ENCODE results near the gene GLCCI1. TPM values are rescaled to one million over a fixed set of nuclear protein-coding genes. Genes with fewer than 3 reads are reported as not detected.

The GLCCI1 gene
- polyA plus RNA-seq, 1 donor (not counting 4 experiments of a cell fraction or from before 2014, with no cell fraction given) = 3.4 TPM

- no peaks in the 10 kb centered on the region for H4K20me1 ChIP-seq (ENCODE audit: control insufficient read depth, extremely low read depth, insufficient read depth, low read length)
- dilution Hi-C loops (cut with MboI; ENCODE audit: extremely low pct_ligation_motif_present, low sequenced_read_pairs) = no loop called here
- no peak for TF ChIP-seq CTCF (optimal IDR thresholded peaks at IDR 0.05 in 1 of 3, IDR thresholded peaks at IDR 0.05 in 1 of 3, conservative IDR thresholded peaks at IDR 0.05 in 1 of 3; ENCODE audit: extremely low read depth in 1 of 3, insufficient read depth in 2 of 3, low read length in 3 of 3)
- no peak for TF ChIP-seq EZH2 (IDR thresholded peaks at IDR 0.05; ENCODE audit: low read length)
- H3K9me3 ChIP-seq (ENCODE audit: control insufficient read depth, low read depth, low read length) = no peaks in the 10 kb centered on the region
- peaks cover 6% of the 10 kb centered on the region for H3K4me1 ChIP-seq (ENCODE audit: control insufficient read depth, extremely low read depth, insufficient read depth, low read length)
- no peaks in the 10 kb centered on the region for H3K36me3 ChIP-seq (ENCODE audit: control insufficient read depth in 2 of 2, extremely low read depth in 1 of 2, insufficient read depth in 2 of 2, low read length in 2 of 2)
- no peak for FAIRE-seq
- no peak overlapping the region for H3K9ac ChIP-seq (ENCODE audit: control insufficient read depth, extremely low read depth, insufficient read depth, low read length)
- no peak for DNase-seq (ENCODE audit: low read depth, low spot score)
- no peaks in the 10 kb centered on the region for H3K27me3 ChIP-seq (ENCODE audit: control insufficient read depth, extremely low read depth, insufficient read depth, low read length)
- no peak overlapping the region for H3K4me3 ChIP-seq (ENCODE audit: control insufficient read depth in 2 of 3, extremely low read depth in 1 of 3, insufficient read depth in 2 of 3, low read depth in 1 of 3, low read length in 3 of 3)
- no peak overlapping the region for H3K27ac ChIP-seq (ENCODE audit: control insufficient read depth, insufficient read depth, low read length)
- no peaks in the 10 kb centered on the region for H3K79me2 ChIP-seq (ENCODE audit: control insufficient read depth, insufficient read depth, low read length)
- H3K4me2 ChIP-seq (ENCODE audit: control insufficient read depth, extremely low read depth, insufficient read depth, low read depth, low read length) = no peak overlapping the region
- no peak overlapping the region for H2AFZ ChIP-seq (ENCODE audit: control insufficient read depth, low read length)
- no peaks in the 10 kb centered on the region for H3K9me1 ChIP-seq (ENCODE audit: control insufficient read depth, extremely low read depth, insufficient read depth, low read length)
These were observed 102.0 kb downstream of the GLCCI1 start for GRCh38 chr7:8070451-8071180.

- no peak for TF ChIP-seq EZH2 (IDR thresholded peaks at IDR 0.05; ENCODE audit: low read length)
- TF ChIP-seq CTCF (optimal IDR thresholded peaks at IDR 0.05 in 1 of 3, IDR thresholded peaks at IDR 0.05 in 1 of 3, conservative IDR thresholded peaks at IDR 0.05 in 1 of 3; ENCODE audit: extremely low read depth in 1 of 3, insufficient read depth in 2 of 3, low read length in 3 of 3) = no peak
- FAIRE-seq (no peak), DNase-seq (ENCODE audit: low read depth, low spot score) (no peak)
- H2AFZ ChIP-seq (ENCODE audit: control insufficient read depth, low read length) = no peak overlapping the region
- H3K9ac ChIP-seq (ENCODE audit: control insufficient read depth, extremely low read depth, insufficient read depth, low read length) = no peak overlapping the region
- no peaks in the 10 kb centered on the region for H3K9me3 ChIP-seq (ENCODE audit: control insufficient read depth, low read depth, low read length)
- dilution Hi-C loops (cut with MboI; ENCODE audit: extremely low pct_ligation_motif_present, low sequenced_read_pairs) = no loop called here
- no peaks in the 10 kb centered on the region for H3K36me3 ChIP-seq (ENCODE audit: control insufficient read depth in 2 of 2, extremely low read depth in 1 of 2, insufficient read depth in 2 of 2, low read length in 2 of 2)
- H3K79me2 ChIP-seq (ENCODE audit: control insufficient read depth, insufficient read depth, low read length) = no peaks in the 10 kb centered on the region
- no peaks in the 10 kb centered on the region for H3K4me1 ChIP-seq (ENCODE audit: control insufficient read depth, extremely low read depth, insufficient read depth, low read length)
- H3K9me1 ChIP-seq (ENCODE audit: control insufficient read depth, extremely low read depth, insufficient read depth, low read length) = no peaks in the 10 kb centered on the region
- no peak overlapping the region for H3K4me2 ChIP-seq (ENCODE audit: control insufficient read depth, extremely low read depth, insufficient read depth, low read depth, low read length)
- no peaks in the 10 kb centered on the region for H3K27me3 ChIP-seq (ENCODE audit: control insufficient read depth, extremely low read depth, insufficient read depth, low read length)
- H4K20me1 ChIP-seq (ENCODE audit: control insufficient read depth, extremely low read depth, insufficient read depth, low read length) = no peaks in the 10 kb centered on the region
- H3K27ac ChIP-seq (ENCODE audit: control insufficient read depth, insufficient read depth, low read length) = no peak overlapping the region
- no peak overlapping the region for H3K4me3 ChIP-seq (ENCODE audit: control insufficient read depth in 2 of 3, extremely low read depth in 1 of 3, insufficient read depth in 2 of 3, low read depth in 1 of 3, low read length in 3 of 3)
These were observed 109.8 kb downstream of the GLCCI1 start for GRCh38 chr7:8078418-8078817.

All from keratinocyte (primary cell).